ENCODE measurements around the gene ADSS1.

ADSS1 gene

DNA sequence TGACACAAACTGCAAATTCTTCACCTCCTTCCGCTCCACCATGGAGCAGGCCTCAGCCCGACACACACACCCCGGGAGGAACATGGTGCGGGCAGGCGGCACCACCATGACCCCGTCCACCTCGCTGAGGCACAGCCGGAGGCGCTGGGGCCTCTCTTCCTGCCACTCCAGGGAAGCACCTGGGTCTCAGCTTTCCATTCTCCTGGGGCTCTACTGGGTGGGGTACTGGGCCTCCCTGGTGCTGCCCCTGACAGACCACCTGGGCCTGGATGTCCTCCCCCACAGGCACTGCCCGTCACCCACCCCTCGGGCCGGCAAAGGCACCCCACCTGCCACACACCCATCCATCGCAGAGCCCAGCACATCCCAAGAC, 61.7 kb downstream of the ADSS1 start:
- no peak overlapping the region for H3K4me3 ChIP-seq (ENCODE audit: low read depth, low read length)
- DNase-seq (ENCODE audit: low read depth, low spot score): no peak
- in situ Hi-C loops (cut with HindIII; ENCODE audit: low sequenced_read_pairs): no loop called here
- no peak for TF ChIP-seq CTCF (IDR thresholded peaks at IDR 0.05; ENCODE audit: low read depth, low read length)

GRCh38 chr14:104786091-104786586, 62.1 kb downstream of the ADSS1 start:
- no peak for DNase-seq (ENCODE audit: low read depth, low spot score)
- H3K4me3 ChIP-seq (ENCODE audit: low read depth, low read length): no peak overlapping the region
- no peak for TF ChIP-seq CTCF (IDR thresholded peaks at IDR 0.05; ENCODE audit: low read depth, low read length)
- in situ Hi-C loops (cut with HindIII; ENCODE audit: low sequenced_read_pairs): no loop called here

GRCh38 chr14:104786726-104787675, 63.0 kb downstream of the ADSS1 start:
- no peak for DNase-seq (ENCODE audit: low read depth, low spot score)
- in situ Hi-C loops (cut with HindIII; ENCODE audit: low sequenced_read_pairs): no loop called here
- H3K4me3 ChIP-seq (ENCODE audit: low read depth, low read length): no peak overlapping the region
- no peak for TF ChIP-seq CTCF (IDR thresholded peaks at IDR 0.05; ENCODE audit: low read depth, low read length)

DNA sequence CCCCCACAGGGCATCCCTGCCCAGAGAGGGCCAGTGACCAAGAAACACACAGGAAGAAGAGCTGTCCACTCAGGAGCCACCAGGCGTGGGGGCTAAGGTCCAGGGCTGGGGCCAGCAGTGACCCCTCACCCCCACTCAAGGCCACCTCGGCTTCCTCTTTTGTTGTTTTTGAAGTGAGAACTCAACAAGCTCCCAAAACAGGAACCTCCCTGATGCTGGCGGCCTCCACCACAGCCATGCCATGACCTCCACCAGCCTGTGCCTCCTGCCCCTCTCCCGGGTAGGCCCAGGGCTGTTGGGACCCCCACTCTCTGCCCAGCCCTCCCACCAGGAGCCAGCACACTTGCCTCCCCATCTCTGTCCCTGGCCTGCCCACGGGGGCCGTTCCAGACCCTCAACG, 63.7 kb downstream of the ADSS1 start:
- in situ Hi-C loops (cut with HindIII; ENCODE audit: low sequenced_read_pairs): no loop called here
- TF ChIP-seq CTCF (IDR thresholded peaks at IDR 0.05; ENCODE audit: low read depth, low read length): no peak
- no peak for DNase-seq (ENCODE audit: low read depth, low spot score)
- H3K4me3 ChIP-seq (ENCODE audit: low read depth, low read length): no peak overlapping the region

- TF ChIP-seq CTCF (IDR thresholded peaks at IDR 0.05; ENCODE audit: low read depth, low read length): no peak
- no peak overlapping the region for H3K4me3 ChIP-seq (ENCODE audit: low read depth, low read length)
- in situ Hi-C loops (cut with HindIII; ENCODE audit: low sequenced_read_pairs): no loop called here
- DNase-seq (ENCODE audit: low read depth, low spot score): no peak
Measured at GRCh38 chr14:104788161-104788818, 64.3 kb downstream of the ADSS1 start.

GRCh38 chr14:104788873-104789663, 65.0 kb downstream of the ADSS1 start:
- no peak for TF ChIP-seq CTCF (IDR thresholded peaks at IDR 0.05; ENCODE audit: low read depth, low read length)
- H3K4me3 ChIP-seq (ENCODE audit: low read depth, low read length): no peak overlapping the region
- DNase-seq (ENCODE audit: low read depth, low spot score): no peak
- in situ Hi-C loops (cut with HindIII; ENCODE audit: low sequenced_read_pairs): no loop called here

All from astrocyte of the spinal cord (primary cell).